ENCODE results near the gene KIF25.

DNA sequence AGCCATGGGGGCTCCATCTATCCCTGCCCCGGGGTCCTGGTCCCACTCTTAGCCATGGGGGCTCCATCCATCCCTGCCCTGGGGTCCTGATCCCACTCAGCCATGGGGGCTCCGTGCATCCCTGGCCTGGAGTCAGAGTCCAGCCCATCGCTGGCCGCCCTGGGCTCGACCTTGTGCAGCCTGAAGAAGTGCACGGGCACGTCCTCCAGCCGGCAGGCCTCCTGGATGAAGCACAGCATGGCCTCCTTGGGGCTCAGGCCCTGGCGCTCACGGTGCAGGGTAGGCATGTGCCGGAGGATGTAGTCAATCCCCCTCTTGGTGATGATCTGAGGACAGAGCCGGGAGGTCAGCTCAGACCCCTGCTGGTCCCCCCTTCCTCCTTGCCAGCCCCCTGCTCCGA is 66.0 kb downstream of the KIF25 start:
- TF ChIP-seq, protein P1, sequence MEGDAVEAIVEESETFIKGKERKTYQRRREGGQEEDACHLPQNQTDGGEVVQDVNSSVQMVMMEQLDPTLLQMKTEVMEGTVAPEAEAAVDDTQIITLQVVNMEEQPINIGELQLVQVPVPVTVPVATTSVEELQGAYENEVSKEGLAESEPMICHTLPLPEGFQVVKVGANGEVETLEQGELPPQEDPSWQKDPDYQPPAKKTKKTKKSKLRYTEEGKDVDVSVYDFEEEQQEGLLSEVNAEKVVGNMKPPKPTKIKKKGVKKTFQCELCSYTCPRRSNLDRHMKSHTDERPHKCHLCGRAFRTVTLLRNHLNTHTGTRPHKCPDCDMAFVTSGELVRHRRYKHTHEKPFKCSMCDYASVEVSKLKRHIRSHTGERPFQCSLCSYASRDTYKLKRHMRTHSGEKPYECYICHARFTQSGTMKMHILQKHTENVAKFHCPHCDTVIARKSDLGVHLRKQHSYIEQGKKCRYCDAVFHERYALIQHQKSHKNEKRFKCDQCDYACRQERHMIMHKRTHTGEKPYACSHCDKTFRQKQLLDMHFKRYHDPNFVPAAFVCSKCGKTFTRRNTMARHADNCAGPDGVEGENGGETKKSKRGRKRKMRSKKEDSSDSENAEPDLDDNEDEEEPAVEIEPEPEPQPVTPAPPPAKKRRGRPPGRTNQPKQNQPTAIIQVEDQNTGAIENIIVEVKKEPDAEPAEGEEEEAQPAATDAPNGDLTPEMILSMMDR (IDR thresholded peaks at IDR 0.05), result no peak
- no peak for TF ChIP-seq POLR2A (IDR thresholded peaks at IDR 0.05)

Measured in heart left ventricle (tissue), 13 donors.